IMR-90 (cell line): Measurements from ENCODE around the gene PIPOX. TPM values are rescaled to one million over a fixed set of nuclear protein-coding genes. Genes with fewer than 3 reads are reported as not detected.

Experiments used
- ATAC-seq: fragments of 200-7000 bp; cut with Tn5 transposase; 2 replicates; pipeline ENCODE4 v1.9.1; 2020; ENCODE audit warnings: low read depth, mild to moderate bottlenecking, moderate library complexity
- BruUV-seq: library from RNA; stranded (reverse); fragments of 400-500 nt; replicated peaks from 2 replicates; lab custom pipeline; 2021; lab: Mats Ljungman, UMichigan
- CTCF ChIA-PET: fragments of 300-600 bp; formaldehyde crosslinking; extraction: SDS; loops from one replicate; lab custom pipeline; 2021; ENCODE audit warnings: antibody characterized with exemption; lab: Yijun Ruan, JAX
- POLR2A ChIA-PET: fragments of 300-600 bp; sonication (Branson Sonifier 250); formaldehyde crosslinking; loops from one replicate; lab custom pipeline; 2022; ENCODE audit warnings: antibody characterized with exemption; ENCODE audit not compliant: unreplicated experiment; lab: Charles Lee
- DNase-seq: peaks from one replicate; pipeline ENCODE4 v3.0.0; 2013
- H2AFZ ChIP-seq: replicated peaks from 2 replicates; pipeline ENCODE3; 2013; ENCODE audit warnings: low read length, mild to moderate bottlenecking; ENCODE audit not compliant: poor library complexity
- H2AK5ac ChIP-seq: 2 replicates; pipeline ENCODE4 v1.6.1; 2013; ENCODE audit warnings: low read depth, low read length, inconsistent platforms
- H2AK9ac ChIP-seq: replicated peaks from 2 replicates; pipeline ENCODE3; 2013; ENCODE audit warnings: mild to moderate bottlenecking, low read depth, low read length, moderate library complexity; ENCODE audit not compliant: poor library complexity
- H2BK120ac ChIP-seq: 2 replicates; pipeline ENCODE4 v1.6.1; 2013; ENCODE audit warnings: low read depth, low read length, inconsistent platforms
- H2BK15ac ChIP-seq: 3 replicates; pipeline ENCODE4 v1.6.1; 2013; ENCODE audit warnings: low read depth, low read length, inconsistent platforms
- H2BK20ac ChIP-seq: 2 replicates; pipeline ENCODE4 v1.6.1; 2013; ENCODE audit warnings: low read depth, mild to moderate bottlenecking, inconsistent platforms, low read length, moderate library complexity
- H2BK5ac ChIP-seq: 2 replicates; pipeline ENCODE4 v1.6.1; 2013; ENCODE audit warnings: mild to moderate bottlenecking, low read depth, low read length, inconsistent platforms; ENCODE audit not compliant: poor library complexity, severe bottlenecking
- H3K14ac ChIP-seq: replicated peaks from 2 replicates; pipeline ENCODE4 v1.6.1; 2013; ENCODE audit warnings: low read depth, low read length, inconsistent platforms
- H3K18ac ChIP-seq: 2 replicates; pipeline ENCODE4 v1.6.1; 2013; ENCODE audit warnings: low read depth, low read length, control low read depth
- H3K23ac ChIP-seq: 2 replicates; pipeline ENCODE4 v1.6.1; 2013; ENCODE audit warnings: low read depth, low read length, inconsistent platforms
- H3K27ac ChIP-seq: 2 replicates; pipeline ENCODE4 v1.5.1; 2013; ENCODE audit warnings: mild to moderate bottlenecking, control low read depth, low read length; ENCODE audit not compliant: insufficient read depth
- H3K27me3 ChIP-seq: 2 replicates; pipeline ENCODE4 v1.6.1; 2013; ENCODE audit warnings: low read length; ENCODE audit not compliant: control insufficient read depth, insufficient read depth
- H3K36me3 ChIP-seq: 2 replicates; pipeline ENCODE4 v1.6.1; 2013; ENCODE audit warnings: low read length, mixed read lengths; ENCODE audit not compliant: control insufficient read depth, insufficient read depth
- H3K4ac ChIP-seq: 2 replicates; pipeline ENCODE4 v1.6.1; 2013; ENCODE audit warnings: low read depth, low read length, inconsistent platforms
- H3K4me1 ChIP-seq: 2 replicates; pipeline ENCODE4 v1.6.1; 2013; ENCODE audit warnings: low read length, mixed read lengths; ENCODE audit not compliant: control insufficient read depth, insufficient read depth
- H3K4me2 ChIP-seq: 2 replicates; pipeline ENCODE4 v1.6.1; 2013; ENCODE audit warnings: low read depth, mild to moderate bottlenecking, control low read depth, low read length, moderate library complexity
- H3K4me3 ChIP-seq: 2 replicates; pipeline ENCODE4 v1.5.1; 2013; ENCODE audit warnings: low read depth, mild to moderate bottlenecking, control low read depth, low read length, moderate library complexity; ENCODE audit not compliant: insufficient read depth
- H3K56ac ChIP-seq: 2 replicates; pipeline ENCODE4 v1.6.1; 2013; ENCODE audit warnings: low read length, inconsistent platforms; ENCODE audit not compliant: insufficient read depth; ENCODE audit errors: extremely low read depth
- H3K79me1 ChIP-seq, 2 experiments: 2 replicates each; pipeline ENCODE4 v1.6.1; 2013; ENCODE audit warnings: low read length in 2 of 2, inconsistent platforms in 1 of 2, low read depth in 1 of 2
- H3K9ac ChIP-seq: 2 replicates; pipeline ENCODE4 v1.6.1; 2013; ENCODE audit warnings: low read depth, low read length, control low read depth
- H3K9me1 ChIP-seq: 2 replicates; pipeline ENCODE4 v1.6.1; 2013; ENCODE audit warnings: low read length, inconsistent platforms; ENCODE audit not compliant: insufficient read depth
- H3K9me3 ChIP-seq: 2 replicates; pipeline ENCODE4 v1.6.1; 2013; ENCODE audit warnings: low read length; ENCODE audit not compliant: control insufficient read depth, insufficient read depth
- H4K20me1 ChIP-seq: 2 replicates; pipeline ENCODE4 v1.6.1; 2013; ENCODE audit warnings: low read length, inconsistent platforms; ENCODE audit not compliant: insufficient read depth
- H4K5ac ChIP-seq: 2 replicates; pipeline ENCODE4 v1.6.1; 2013; ENCODE audit warnings: mild to moderate bottlenecking, low read depth, low read length, control low read depth
- H4K8ac ChIP-seq, 2 experiments: 2 replicates each; pipeline ENCODE4 v1.6.1; 2013; ENCODE audit warnings: low read depth in 2 of 2, low read length in 2 of 2, control low read depth in 1 of 2, inconsistent platforms in 1 of 2
- H4K91ac ChIP-seq: 2 replicates; pipeline ENCODE4 v1.6.1; 2013; ENCODE audit warnings: low read depth, low read length, inconsistent platforms; ENCODE audit not compliant: insufficient read depth
- CEBPB ChIP-seq: IDR thresholded peaks from 2 replicates; pipeline ENCODE4 v1.6.1; 2012; ENCODE audit warnings: low read depth, low read length, improper control_type of control experiment
- CHD1 ChIP-seq: IDR thresholded peaks from 2 replicates; pipeline ENCODE4 v1.6.1; 2012; ENCODE audit warnings: low read depth, low read length, improper control_type of control experiment
- CTCF ChIP-seq: conservative IDR thresholded peaks from 2 replicates; pipeline ENCODE4 v1.5.1; 2012; ENCODE audit warnings: mild to moderate bottlenecking, low read depth, low read length, improper control_type of control experiment
- ELK1 ChIP-seq: fragments of 150-350 bp; IDR thresholded peaks from 2 replicates; pipeline ENCODE4 v1.6.1; 2016; ENCODE audit warnings: low read depth, mild to moderate bottlenecking, low read length, moderate library complexity, borderline replicate concordance
- MAFK ChIP-seq: IDR thresholded peaks from 2 replicates; pipeline ENCODE4 v1.6.1; 2012; ENCODE audit warnings: low read depth, low read length, improper control_type of control experiment
- MAZ ChIP-seq: IDR thresholded peaks from 2 replicates; pipeline ENCODE4 v1.6.1; 2012; ENCODE audit warnings: low read depth, mild to moderate bottlenecking, low read length, improper control_type of control experiment, moderate library complexity, borderline replicate concordance
- NFE2L2 ChIP-seq: fragments of 150-350 bp; IDR thresholded peaks from 2 replicates; pipeline ENCODE4 v1.6.1; 2016; ENCODE audit warnings: low read depth, mild to moderate bottlenecking, low read length
- POLR2A ChIP-seq: IDR thresholded peaks from 2 replicates; pipeline ENCODE4 v1.6.1; 2012; ENCODE audit warnings: mild to moderate bottlenecking, low read depth, low read length
- RAD21 ChIP-seq: IDR thresholded peaks from 2 replicates; pipeline ENCODE4 v1.6.1; 2012; ENCODE audit warnings: low read length, improper control_type of control experiment
- RCOR1 ChIP-seq: IDR thresholded peaks from 2 replicates; pipeline ENCODE4 v1.6.1; 2012; ENCODE audit warnings: mild to moderate bottlenecking, low read length, improper control_type of control experiment; ENCODE audit not compliant: insufficient replicate concordance
- RFX5 ChIP-seq: IDR thresholded peaks from 2 replicates; pipeline ENCODE4 v1.8.0; 2012; ENCODE audit warnings: low read depth, mild to moderate bottlenecking, low read length, moderate library complexity
- SMC3 ChIP-seq: fragments of 150-350 bp; IDR thresholded peaks from 2 replicates; pipeline ENCODE4 v1.6.1; 2016; ENCODE audit warnings: low read depth, mild to moderate bottlenecking, antibody characterized with exemption, low read length, moderate library complexity
- USF2 ChIP-seq: fragments of 150-350 bp; IDR thresholded peaks from 2 replicates; pipeline ENCODE4 v1.6.1; 2017; ENCODE audit warnings: mild to moderate bottlenecking, antibody characterized with exemption, low read length, low read depth
- WGBS, 2 experiments: methylation state at CpG; one replicate each; pipeline versions ENCODE4 v1.1.5 to v1.1.7; 2013; ENCODE audit warnings: missing lambda C conversion rate in 2 of 2; ENCODE audit not compliant: insufficient read length in 1 of 2; ENCODE audit errors: extremely low coverage in 2 of 2; 5-methylcytosine and 5-hydroxymethylcytosine counted together
- dilution Hi-C: fragments of 300-500 bp; cut with HindIII; formaldehyde crosslinking; loops from one replicate; pipeline ENCODE4 v1.14.3; 2018; ENCODE audit warnings: low sequenced_read_pairs; ENCODE audit not compliant: unreplicated experiment
- in situ Hi-C: fragments of 300-500 bp; cut with MboI; formaldehyde crosslinking; loops from 3 replicates; pipeline ENCODE4 v1.14.3; 2019; ENCODE audit warnings: low sequenced_read_pairs, inconsistent platforms, mixed read lengths
- intact Hi-C: fragments of 100-400 bp; cut with micrococcal nuclease; formaldehyde crosslinking; loops from 2 replicates; pipeline ENCODE4 v1.10.0; 2022
- polyA plus RNA-seq, 3 experiments: library from polyadenylated mRNA; depleted of rRNA; stranded (reverse); fragments of >200 nt; gene quantifications; 2 replicates each; pipeline ENCODE4 v1.2.3, GENCODE V29; 2012; ENCODE audit warnings: low replicate concordance in 1 of 3
- total RNA-seq: library from RNA; depleted of rRNA; stranded (reverse); fragments of >200 nt; gene quantifications from 2 replicates; pipeline ENCODE4 v1.2.3, GENCODE V29; 2012

Gene PIPOX
- total and polyA plus RNA-seq, 2 of the 4 experiments (the other 2 are of a cell fraction) = 0.43 to 1.3 TPM

DNA sequence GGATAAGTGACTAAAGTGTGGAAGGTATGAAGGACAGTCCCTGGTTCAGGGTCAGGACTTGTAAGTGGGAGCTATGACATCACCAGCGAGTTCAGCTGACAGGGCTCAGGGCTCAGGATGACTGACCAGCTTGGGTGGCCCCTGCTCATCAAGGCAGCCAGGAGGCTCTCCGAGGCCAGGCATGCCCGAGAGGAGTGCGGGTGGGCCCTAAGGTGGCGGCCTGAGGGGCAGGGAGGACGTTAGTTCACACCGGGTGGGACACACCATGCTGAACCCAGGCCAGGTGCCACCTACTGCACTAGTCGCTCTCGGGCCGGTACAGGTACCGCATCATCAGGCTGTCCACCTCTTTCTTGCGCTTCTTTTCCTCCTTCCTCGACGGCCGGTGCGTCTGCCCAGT is 36.5 kb downstream of the PIPOX start:
- Histone ChIP-seq H2AK9ac (no peak overlapping the region), H4K91ac (no peak overlapping the region), H3K27ac (no peak overlapping the region), H3K4me1 (no peaks in the 10 kb centered on the region), H2BK15ac (no peak overlapping the region), H3K14ac (no peak overlapping the region), H3K9ac (no peak overlapping the region), H2BK20ac (no peak overlapping the region), H3K9me3 (no peaks in the 10 kb centered on the region), H3K79me1 (no peaks in the 10 kb centered on the region), H2AFZ (no peak overlapping the region), H3K56ac (no peak overlapping the region), H3K23ac (no peak overlapping the region), H3K36me3 (peaks cover 43% of the 10 kb centered on the region), H3K4ac (no peak overlapping the region), H3K18ac (no peak overlapping the region), H3K27me3 (no peaks in the 10 kb centered on the region), H3K9me1 (peaks cover 6% of the 10 kb centered on the region; the same call in 1 of the 2 replicates), H4K8ac (no peak overlapping the region), H4K5ac (no peak overlapping the region), H3K4me2 (no peak overlapping the region), H3K4me3 (no peak overlapping the region), H2AK5ac (no peak overlapping the region), H2BK5ac (no peak overlapping the region), H4K20me1 (no peaks in the 10 kb centered on the region; the same call in 1 of the 2 replicates), H2BK120ac (no peak overlapping the region)
- in situ Hi-C loops (no loop called here), dilution Hi-C loops (no loop called here), intact Hi-C loops (no loop called here)
- 96% methylated on average over 11 of the region's 16 CpGs; no CpG with 5 or more reads in 1 of the 2 experiments for WGBS, 2 experiments
- no TSS peak for BruUV-seq
- ATAC-seq (no peak), DNase-seq (no peak)
- ChIA-PET POLR2A (no interaction called here), CTCF (interaction anchor here (1.1 kb wide), 1 partner anchor 114 kb away, joined by 3 read pairs; no protein-coding TSS in a partner anchor)
- no peak for TF ChIP-seq POLR2A
- no peak for TF ChIP-seq ELK1
- no peak for TF ChIP-seq CEBPB
- no peak for TF ChIP-seq USF2
- no peak for TF ChIP-seq CHD1
- no peak for TF ChIP-seq RCOR1
- TF ChIP-seq MAFK = no peak
- no peak for TF ChIP-seq RAD21
- TF ChIP-seq MAZ = no peak
- TF ChIP-seq SMC3 = no peak
- no peak for TF ChIP-seq CTCF
- no peak for TF ChIP-seq RFX5
- TF ChIP-seq NFE2L2 = no peak
